Mesothelial cell of epicardium (in vitro differentiated cells): Measurements from ENCODE around the gene ACSS2. TPM values are rescaled to one million over a fixed set of nuclear protein-coding genes. Genes with fewer than 3 reads are reported as not detected.
A peak's percentile ranks its signal among the peaks of the same experiment; 100 is the strongest.

ENCODE experiments used
- DNase-seq, 2 experiments: peaks; one replicate each; pipeline ENCODE4 v3.0.0; 2021; ENCODE audit warnings: low spot score in 2 of 2; ENCODE audit not compliant: unreplicated experiment in 2 of 2
- H3K27ac Mint-ChIP-seq: 2 replicates; pipeline ENCODE4 v1.8.0; 2021; ENCODE audit warnings: mixed read lengths
- H3K27me3 Mint-ChIP-seq: 2 replicates; pipeline ENCODE4 v1.8.0; 2021; ENCODE audit warnings: low read depth, mixed read lengths
- H3K36me3 Mint-ChIP-seq: 2 replicates; pipeline ENCODE4 v1.8.0; 2021; ENCODE audit warnings: mixed read lengths
- H3K4me1 Mint-ChIP-seq: 2 replicates; pipeline ENCODE4 v1.8.0; 2021; ENCODE audit warnings: mixed read lengths
- H3K4me3 Mint-ChIP-seq: 2 replicates; pipeline ENCODE4 v1.8.0; 2021; ENCODE audit warnings: mild to moderate bottlenecking, moderate library complexity, mixed read lengths
- H3K9me3 Mint-ChIP-seq: 2 replicates; pipeline ENCODE4 v1.8.0; 2021; ENCODE audit warnings: mixed read lengths
- total RNA-seq: library from RNA; stranded (reverse); gene quantifications from 3 replicates; pipeline ENCODE4 v1.2.1, GENCODE V29; 2021
- TF ChIP-seq, protein P1 (sequence below): fragments of 200-600 bp; sonication (generic); IDR thresholded peaks from one replicate; pipeline ENCODE4 v1.5.0; 2021; ENCODE audit warnings: antibody characterized with exemption; ENCODE audit not compliant: unreplicated experiment

ACSS2 gene
- total RNA-seq, 1 donor from 2014 or later: 32.2 TPM

DNA sequence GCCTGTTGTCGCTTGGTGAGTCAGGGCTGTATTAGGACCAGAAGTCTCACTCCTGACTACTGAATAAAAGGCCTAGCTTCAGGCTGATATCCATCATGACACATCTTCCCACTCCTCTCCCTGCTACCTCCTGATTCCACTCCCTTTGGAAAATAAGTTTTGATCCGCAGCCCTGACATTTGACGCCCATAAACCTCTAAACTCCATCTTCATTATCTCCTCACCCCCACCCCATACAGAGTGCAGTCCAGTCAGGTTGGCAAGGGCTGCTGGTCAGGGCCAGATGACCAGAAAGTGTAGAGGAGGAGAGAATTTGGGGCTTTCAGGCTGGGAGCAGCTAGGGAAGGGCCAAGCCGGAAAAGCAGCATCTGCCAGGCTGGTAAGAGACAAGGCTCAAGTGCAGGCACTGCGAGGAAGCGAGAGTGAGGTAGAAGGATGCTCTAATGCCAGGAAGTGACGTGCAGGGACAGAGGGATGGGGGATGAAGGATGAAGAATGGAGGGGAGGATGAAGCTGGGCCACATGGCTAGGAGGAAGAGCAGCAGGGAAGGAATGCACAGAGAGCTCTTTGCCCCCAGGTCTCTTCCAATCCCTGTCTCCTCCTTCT lies 5.0 kb upstream of the ACSS2 start:
- H3K36me3 Mint-ChIP-seq: no peaks in the 10 kb centered on the region
- no peaks in the 10 kb centered on the region for H3K9me3 Mint-ChIP-seq
- H3K4me3 Mint-ChIP-seq: peak overlapping the region; percentile 75
- no peak overlapping the region for H3K27ac Mint-ChIP-seq
- H3K27me3 Mint-ChIP-seq: no peaks in the 10 kb centered on the region
- TF ChIP-seq, protein P1, sequence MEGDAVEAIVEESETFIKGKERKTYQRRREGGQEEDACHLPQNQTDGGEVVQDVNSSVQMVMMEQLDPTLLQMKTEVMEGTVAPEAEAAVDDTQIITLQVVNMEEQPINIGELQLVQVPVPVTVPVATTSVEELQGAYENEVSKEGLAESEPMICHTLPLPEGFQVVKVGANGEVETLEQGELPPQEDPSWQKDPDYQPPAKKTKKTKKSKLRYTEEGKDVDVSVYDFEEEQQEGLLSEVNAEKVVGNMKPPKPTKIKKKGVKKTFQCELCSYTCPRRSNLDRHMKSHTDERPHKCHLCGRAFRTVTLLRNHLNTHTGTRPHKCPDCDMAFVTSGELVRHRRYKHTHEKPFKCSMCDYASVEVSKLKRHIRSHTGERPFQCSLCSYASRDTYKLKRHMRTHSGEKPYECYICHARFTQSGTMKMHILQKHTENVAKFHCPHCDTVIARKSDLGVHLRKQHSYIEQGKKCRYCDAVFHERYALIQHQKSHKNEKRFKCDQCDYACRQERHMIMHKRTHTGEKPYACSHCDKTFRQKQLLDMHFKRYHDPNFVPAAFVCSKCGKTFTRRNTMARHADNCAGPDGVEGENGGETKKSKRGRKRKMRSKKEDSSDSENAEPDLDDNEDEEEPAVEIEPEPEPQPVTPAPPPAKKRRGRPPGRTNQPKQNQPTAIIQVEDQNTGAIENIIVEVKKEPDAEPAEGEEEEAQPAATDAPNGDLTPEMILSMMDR: no peak
- H3K4me1 Mint-ChIP-seq: peaks cover 28% of the 10 kb centered on the region
- no peak for DNase-seq

DNA sequence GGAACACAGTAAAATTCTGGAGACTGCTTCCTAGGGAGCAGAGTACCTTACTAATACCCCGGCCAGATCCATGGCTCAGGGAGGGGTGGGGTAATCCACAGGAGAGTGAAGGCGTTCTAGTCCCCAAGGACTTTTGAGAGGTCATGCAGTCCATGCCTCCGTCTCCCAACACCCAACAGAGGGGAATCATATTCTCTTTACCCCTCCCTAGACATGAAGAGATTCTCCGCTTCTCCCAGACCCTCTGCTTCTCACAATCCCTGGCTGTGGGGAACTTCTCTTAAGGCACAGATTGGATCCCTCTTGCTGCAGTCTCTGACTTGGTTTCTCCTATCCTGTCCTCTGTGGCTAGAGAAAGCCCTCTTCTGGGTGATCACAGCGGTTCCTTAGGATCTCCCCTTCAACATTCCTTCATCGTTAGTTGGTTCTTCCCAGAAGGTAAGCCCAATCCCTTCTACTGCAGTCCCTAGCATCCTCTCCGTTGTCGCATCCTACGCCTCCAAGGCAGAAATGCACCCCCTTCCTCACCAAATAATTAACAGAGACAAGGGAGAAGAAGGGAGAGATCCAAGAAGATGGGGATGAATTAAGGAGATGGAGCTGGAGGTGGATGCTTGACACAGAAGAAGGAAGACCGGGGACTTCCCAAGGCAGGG lies 4.3 kb upstream of the ACSS2 start:
- Mint-ChIP-seq H3K27ac (no peak overlapping the region), H3K36me3 (no peaks in the 10 kb centered on the region), H3K4me3 (peak overlapping the region; percentile 75), H3K4me1 (peaks cover 30% of the 10 kb centered on the region), H3K27me3 (no peaks in the 10 kb centered on the region), H3K9me3 (no peaks in the 10 kb centered on the region)
- DNase-seq: no peak
- TF ChIP-seq, protein P1: no peak

DNA sequence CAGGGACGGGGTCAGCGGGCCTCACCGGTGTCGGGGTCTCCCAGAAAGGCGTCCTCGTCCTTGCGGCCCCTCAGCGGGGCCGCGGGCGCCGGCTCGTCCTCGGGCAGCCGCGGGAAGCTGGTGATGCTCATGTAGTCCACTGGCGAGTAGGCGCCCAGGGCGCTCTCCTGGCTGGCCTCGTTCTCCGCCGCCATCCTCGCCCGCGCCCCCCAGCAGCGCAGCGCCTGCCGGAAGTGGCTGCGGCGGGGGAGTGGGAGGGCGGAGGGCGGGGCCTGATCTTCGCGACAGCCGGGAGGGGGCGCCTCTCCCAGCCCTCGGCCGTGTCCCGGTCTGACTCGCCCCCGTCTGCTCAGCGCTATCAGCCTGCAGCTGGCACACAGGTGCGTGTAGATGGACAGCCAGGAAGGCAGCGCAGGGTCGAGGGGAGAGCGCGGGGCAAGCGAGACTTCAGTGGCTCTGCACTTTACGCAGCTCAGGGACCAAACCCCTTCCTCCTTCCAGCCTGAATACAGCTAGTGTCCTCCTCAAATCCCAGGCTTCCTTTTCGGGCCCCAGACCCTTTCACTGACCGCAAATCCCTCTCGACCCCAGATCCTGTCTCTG lies 3.7 kb upstream of the ACSS2 start, which contains the start of gene GGT7:
Gene GGT7, minus strand, starts transcription at position 235 of the 603 bp plus-strand sequence. Its CDS starts 41 bp downstream, at position 194.
- DNase-seq: peak; percentile 73 to 83
- Mint-ChIP-seq H3K4me1 (peaks cover 33% of the 10 kb centered on the region), H3K36me3 (no peaks in the 10 kb centered on the region), H3K27ac (no peak within 1 kb of the TSS), H3K4me3 (peak within 1 kb of the TSS; percentile 75), H3K27me3 (no peaks in the 10 kb centered on the region), H3K9me3 (no peaks in the 10 kb centered on the region)
- TF ChIP-seq, protein P1: peak; percentile 60

DNA sequence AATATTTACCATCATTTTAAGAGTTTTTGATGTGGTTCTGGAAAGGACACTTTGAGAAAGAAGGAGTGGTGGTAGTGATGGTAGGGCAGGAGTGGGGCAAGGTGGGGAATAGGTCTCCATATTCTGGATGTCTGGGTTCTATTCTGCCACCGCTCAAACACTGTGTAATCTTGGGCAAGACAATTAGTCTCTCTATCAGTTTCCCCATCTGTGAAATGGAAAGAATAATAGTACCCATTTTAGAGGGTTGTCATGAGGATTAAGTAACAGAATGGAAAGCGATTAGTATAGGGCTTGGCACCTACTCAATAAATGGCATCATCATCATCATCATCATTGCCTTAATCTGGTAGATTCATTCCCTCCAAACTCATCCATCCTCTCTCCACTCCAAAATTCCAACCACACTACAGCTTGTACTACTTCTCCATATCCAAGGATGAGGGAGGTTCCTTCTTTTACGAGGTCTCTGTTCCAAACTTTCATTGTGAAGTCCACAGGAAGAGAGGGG lies 2.8 kb upstream of the ACSS2 start:
- no peaks in the 10 kb centered on the region for H3K27me3 Mint-ChIP-seq
- H3K4me1 Mint-ChIP-seq: peaks cover 33% of the 10 kb centered on the region
- H3K27ac Mint-ChIP-seq: no peak overlapping the region
- TF ChIP-seq, protein P1: no peak
- no peaks in the 10 kb centered on the region for H3K9me3 Mint-ChIP-seq
- H3K4me3 Mint-ChIP-seq: peak overlapping the region; percentile 75
- no peak for DNase-seq
- H3K36me3 Mint-ChIP-seq: no peaks in the 10 kb centered on the region

DNA sequence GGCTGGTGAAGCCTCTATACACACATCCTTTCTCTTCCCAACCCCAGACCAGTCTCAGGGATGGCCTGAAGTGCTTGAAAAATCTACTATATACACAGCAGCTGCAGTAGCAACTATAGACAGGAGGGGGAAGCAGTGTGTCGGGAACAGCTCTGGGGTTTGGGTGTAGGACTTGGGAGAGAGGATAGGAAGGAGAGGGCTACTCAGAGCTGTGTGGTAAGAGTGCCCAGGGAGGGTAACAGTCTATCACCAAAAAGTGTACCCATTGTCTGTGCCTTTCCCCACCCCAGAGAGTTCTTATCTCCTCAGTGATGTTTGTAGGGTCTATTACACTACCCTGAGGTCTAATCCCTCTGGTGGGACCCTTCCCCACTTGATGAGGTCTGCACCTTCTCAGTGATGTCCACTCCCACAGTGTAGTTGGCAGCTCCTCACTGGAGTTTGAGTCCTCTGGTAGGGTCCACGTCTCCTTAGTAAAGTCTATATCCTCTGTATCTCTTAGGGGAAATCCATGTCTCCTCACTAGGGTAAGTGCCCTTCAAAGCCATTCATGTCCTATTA lies 2.2 kb upstream of the ACSS2 start:
- Mint-ChIP-seq H3K4me1 (peaks cover 34% of the 10 kb centered on the region), H3K4me3 (peak overlapping the region; percentile 75), H3K27me3 (no peaks in the 10 kb centered on the region), H3K36me3 (peaks cover 1% of the 10 kb centered on the region), H3K27ac (no peak overlapping the region), H3K9me3 (no peaks in the 10 kb centered on the region)
- DNase-seq: peak in 1 of 2 experiments; percentile 72
- TF ChIP-seq, protein P1: peak; percentile 41
